Upper lobe of left lung (tissue), 4 donors: ENCODE data around the gene MTFP1.

Experiments used
- POLR2A ChIP-seq, 4 donors: fragments of 450-650 bp; IDR thresholded peaks; one replicate each; pipeline ENCODE4 v1.5.1; 2016 to 2017; ENCODE audit warnings: antibody characterized with exemption in 4 of 4, mild to moderate bottlenecking in 2 of 4
- TF ChIP-seq, protein P1 (sequence below), 6 experiments: fragments of 450-650 bp in 4 of 6; fragments of 200-600 bp in 2 of 6; sonication (generic) in 2 of 6; IDR thresholded peaks; one replicate each; pipeline ENCODE4 v1.5.1; 2016 to 2019; ENCODE audit warnings: antibody characterized with exemption in 6 of 6

DNA sequence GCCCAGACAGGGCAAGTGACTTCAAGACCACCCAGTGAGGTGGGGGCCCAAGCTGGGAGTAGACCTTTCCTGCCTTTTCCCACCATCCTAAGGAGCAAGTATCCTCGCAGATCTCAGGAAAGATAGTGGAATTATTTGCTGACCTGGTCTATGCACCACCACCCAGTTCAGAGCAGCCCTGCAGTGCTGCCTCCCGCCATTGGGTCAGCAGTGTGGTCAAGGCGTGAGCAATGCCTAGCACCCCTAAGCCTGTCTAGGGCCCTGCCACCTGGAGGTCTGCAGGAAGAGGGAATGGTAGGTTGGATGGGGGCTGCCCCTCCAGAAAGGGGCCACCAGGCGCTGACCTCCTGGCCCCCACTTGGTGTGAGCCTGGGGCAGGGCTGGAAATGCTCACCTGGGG, 6.5 kb downstream of the MTFP1 start:
- TF ChIP-seq, protein P1, sequence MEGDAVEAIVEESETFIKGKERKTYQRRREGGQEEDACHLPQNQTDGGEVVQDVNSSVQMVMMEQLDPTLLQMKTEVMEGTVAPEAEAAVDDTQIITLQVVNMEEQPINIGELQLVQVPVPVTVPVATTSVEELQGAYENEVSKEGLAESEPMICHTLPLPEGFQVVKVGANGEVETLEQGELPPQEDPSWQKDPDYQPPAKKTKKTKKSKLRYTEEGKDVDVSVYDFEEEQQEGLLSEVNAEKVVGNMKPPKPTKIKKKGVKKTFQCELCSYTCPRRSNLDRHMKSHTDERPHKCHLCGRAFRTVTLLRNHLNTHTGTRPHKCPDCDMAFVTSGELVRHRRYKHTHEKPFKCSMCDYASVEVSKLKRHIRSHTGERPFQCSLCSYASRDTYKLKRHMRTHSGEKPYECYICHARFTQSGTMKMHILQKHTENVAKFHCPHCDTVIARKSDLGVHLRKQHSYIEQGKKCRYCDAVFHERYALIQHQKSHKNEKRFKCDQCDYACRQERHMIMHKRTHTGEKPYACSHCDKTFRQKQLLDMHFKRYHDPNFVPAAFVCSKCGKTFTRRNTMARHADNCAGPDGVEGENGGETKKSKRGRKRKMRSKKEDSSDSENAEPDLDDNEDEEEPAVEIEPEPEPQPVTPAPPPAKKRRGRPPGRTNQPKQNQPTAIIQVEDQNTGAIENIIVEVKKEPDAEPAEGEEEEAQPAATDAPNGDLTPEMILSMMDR (IDR thresholded peaks at IDR 0.05), result no peak
- no peak for TF ChIP-seq POLR2A (IDR thresholded peaks at IDR 0.05)
